WTC11 (cell line): Measurements from ENCODE around the gene PLEKHG7. TPM values are rescaled to one million over a fixed set of nuclear protein-coding genes. Genes with fewer than 3 reads are reported as not detected.
"Not testable (repeated sequence)": the region's sequence is repeated elsewhere in the genome, so short reads cannot be mapped to it uniquely, and the experiment has no call there.

Experiments used
- ATAC-seq: fragments of 200-7000 bp; cut with Tn5 transposase; 2 replicates; pipeline ENCODE4 v1.10.0; 2021; ENCODE audit warnings: mild to moderate bottlenecking, moderate library complexity
- CTCF ChIA-PET: fragments of 300-600 bp; sonication (Branson Sonifier 250); formaldehyde crosslinking; loops from one replicate; lab custom pipeline; 2021; ENCODE audit warnings: antibody characterized with exemption; lab: Charles Lee
- POLR2A ChIA-PET: fragments of 350-600 bp; sonication (Branson Sonifier 250); formaldehyde crosslinking; loops from one replicate; lab custom pipeline; 2021; ENCODE audit warnings: antibody characterized with exemption; lab: Charles Lee
- DNase-seq: peaks from one replicate; pipeline ENCODE4 v3.0.0; 2021; ENCODE audit warnings: low spot score
- H3K27ac Mint-ChIP-seq: 2 replicates; pipeline ENCODE4 v1.8.0; 2021; ENCODE audit warnings: mixed read lengths
- H3K27me3 Mint-ChIP-seq: 2 replicates; pipeline ENCODE4 v1.8.0; 2021; ENCODE audit warnings: low read depth, mild to moderate bottlenecking, moderate library complexity, mixed read lengths
- H3K36me3 Mint-ChIP-seq: 2 replicates; pipeline ENCODE4 v1.8.0; 2021; ENCODE audit warnings: mixed read lengths
- H3K4me1 Mint-ChIP-seq: 2 replicates; pipeline ENCODE4 v1.8.0; 2022; ENCODE audit warnings: mixed read lengths
- H3K4me3 Mint-ChIP-seq: 2 replicates; pipeline ENCODE4 v1.8.0; 2021; ENCODE audit warnings: mild to moderate bottlenecking, moderate library complexity, mixed read lengths
- H3K9me3 Mint-ChIP-seq: 2 replicates; pipeline ENCODE4 v1.8.0; 2021; ENCODE audit warnings: mixed read lengths
- ATF3 ChIP-seq: sonication (generic); formaldehyde crosslinking; conservative IDR thresholded peaks from 2 replicates; pipeline ENCODE4 v1.8.1; 2022; ENCODE audit warnings: mild to moderate bottlenecking, missing genetic modification reagents
- CDX4 ChIP-seq: fragments of 250-450 bp; sonication (Bioruptor Pico); IDR thresholded peaks from 2 replicates; pipeline ENCODE4 v1.9.0; 2021; ENCODE audit warnings: moderate library complexity, mild to moderate bottlenecking, inconsistent platforms, borderline replicate concordance
- ERG ChIP-seq: fragments of 250-450 bp; sonication (Bioruptor Pico); IDR thresholded peaks from 2 replicates; pipeline ENCODE4 v1.8.0; 2021; ENCODE audit warnings: mild to moderate bottlenecking
- GABPB1 ChIP-seq: sonication (generic); formaldehyde crosslinking; IDR thresholded peaks from 2 replicates; pipeline ENCODE4 v1.8.1; 2023; ENCODE audit warnings: mild to moderate bottlenecking, missing genetic modification reagents
- JUN ChIP-seq: sonication (generic); formaldehyde crosslinking; IDR thresholded peaks from 2 replicates; pipeline ENCODE4 v1.8.0; 2023; ENCODE audit warnings: mild to moderate bottlenecking, missing genetic modification reagents
- MXD4 ChIP-seq: fragments of 250-450 bp; sonication (Bioruptor Pico); IDR thresholded peaks from 2 replicates; pipeline ENCODE4 v1.8.0; 2021; ENCODE audit warnings: mild to moderate bottlenecking, moderate library complexity, borderline replicate concordance
- MYBL2 ChIP-seq: sonication (generic); formaldehyde crosslinking; IDR thresholded peaks from 2 replicates; pipeline ENCODE4 v1.8.1; 2023; ENCODE audit warnings: mild to moderate bottlenecking, moderate library complexity, missing genetic modification reagents
- OVOL2 ChIP-seq: fragments of 250-450 bp; sonication (Bioruptor Pico); IDR thresholded peaks from 2 replicates; pipeline ENCODE4 v1.9.0; 2021; ENCODE audit warnings: mild to moderate bottlenecking, borderline replicate concordance
- RORB ChIP-seq: fragments of 250-450 bp; sonication (Bioruptor Pico); IDR thresholded peaks from 2 replicates; pipeline ENCODE4 v1.9.0; 2021; ENCODE audit warnings: mild to moderate bottlenecking
- SOX15 ChIP-seq: fragments of 250-450 bp; sonication (Bioruptor Pico); IDR thresholded peaks from 2 replicates; pipeline ENCODE4 v1.9.0; 2021; ENCODE audit warnings: mild to moderate bottlenecking
- USF1 ChIP-seq: sonication (generic); formaldehyde crosslinking; IDR thresholded peaks from 2 replicates; pipeline ENCODE4 v1.8.0; 2022; ENCODE audit warnings: mild to moderate bottlenecking, missing genetic modification reagents
- ZNF232 ChIP-seq: sonication (generic); formaldehyde crosslinking; IDR thresholded peaks from 2 replicates; pipeline ENCODE4 v1.8.0; 2022; ENCODE audit warnings: mild to moderate bottlenecking, missing genetic modification reagents
- ZNF416 ChIP-seq: fragments of 250-450 bp; sonication (Bioruptor Pico); IDR thresholded peaks from 2 replicates; pipeline ENCODE4 v1.9.0; 2021; ENCODE audit warnings: mild to moderate bottlenecking, inconsistent platforms
- ZNF423 ChIP-seq: fragments of 250-450 bp; sonication (Bioruptor Pico); IDR thresholded peaks from 2 replicates; pipeline ENCODE4 v2.1.2; 2022; ENCODE audit warnings: mild to moderate bottlenecking, moderate library complexity
- ZNF425 ChIP-seq: fragments of 250-450 bp; sonication (Bioruptor Pico); conservative IDR thresholded peaks from 2 replicates; pipeline ENCODE4 v1.9.0; 2021; ENCODE audit warnings: mild to moderate bottlenecking
- total RNA-seq: library from RNA; stranded (reverse); gene quantifications from 3 replicates; pipeline ENCODE4 v1.2.3, GENCODE V29; 2021
- TF ChIP-seq, protein P1 (sequence below): sonication (generic); formaldehyde crosslinking; IDR thresholded peaks from 2 replicates; pipeline ENCODE4 v1.8.0; 2023; ENCODE audit warnings: missing genetic modification reagents
- TF ChIP-seq, protein P2 (sequence below): sonication (generic); formaldehyde crosslinking; IDR thresholded peaks from 2 replicates; pipeline ENCODE4 v1.8.1; 2022; ENCODE audit warnings: mild to moderate bottlenecking, moderate library complexity, missing genetic modification reagents

PLEKHG7 gene
- total RNA-seq, 1 experiment from 2014 or later: not detected

GRCh38 chr12:92668739-92669138, 34.0 kb upstream of the PLEKHG7 start (continued):
- TF ChIP-seq ZNF416 (CRISPR knock-in tag): no peak
- TF ChIP-seq, all 79 proteins: peak for 0

GRCh38 chr12:92671524-92671923, 31.3 kb upstream of the PLEKHG7 start:
- ATAC-seq, H3K36me3 Mint-ChIP-seq, CTCF ChIA-PET, POLR2A ChIA-PET, H3K27ac Mint-ChIP-seq, DNase-seq, H3K4me1 Mint-ChIP-seq, H3K4me3 Mint-ChIP-seq, H3K27me3 Mint-ChIP-seq: not testable (repeated sequence)
- peaks cover 11% of the 10 kb centered on the region for H3K9me3 Mint-ChIP-seq

DNA sequence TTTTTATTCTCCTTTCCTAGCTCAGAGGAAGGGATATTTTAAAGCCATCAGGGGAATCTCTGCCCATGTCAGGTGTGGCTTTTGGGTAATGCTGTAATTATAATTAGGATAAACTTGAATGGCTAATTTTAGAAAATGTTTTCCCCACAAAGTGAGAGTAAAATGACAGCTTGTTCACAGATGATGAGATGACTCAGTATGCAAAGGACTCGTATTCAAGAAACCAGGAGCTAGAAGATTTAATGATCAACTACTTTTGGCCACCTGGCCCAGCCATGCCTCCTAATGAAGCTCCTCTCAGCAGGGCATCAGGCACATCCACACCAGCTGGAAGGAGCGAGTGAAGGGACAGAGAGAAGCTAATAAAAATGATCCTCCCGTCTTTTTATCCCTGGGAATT, 29.0 kb upstream of the PLEKHG7 start:
- no peak for TF ChIP-seq ZNF423
- TF ChIP-seq MXD4 (CRISPR knock-in tag): no peak
- TF ChIP-seq, protein P1, sequence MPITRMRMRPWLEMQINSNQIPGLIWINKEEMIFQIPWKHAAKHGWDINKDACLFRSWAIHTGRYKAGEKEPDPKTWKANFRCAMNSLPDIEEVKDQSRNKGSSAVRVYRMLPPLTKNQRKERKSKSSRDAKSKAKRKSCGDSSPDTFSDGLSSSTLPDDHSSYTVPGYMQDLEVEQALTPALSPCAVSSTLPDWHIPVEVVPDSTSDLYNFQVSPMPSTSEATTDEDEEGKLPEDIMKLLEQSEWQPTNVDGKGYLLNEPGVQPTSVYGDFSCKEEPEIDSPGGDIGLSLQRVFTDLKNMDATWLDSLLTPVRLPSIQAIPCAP: no peak
- TF ChIP-seq CDX4: no peak
- DNase-seq: no peak
- peaks cover 14% of the 10 kb centered on the region for H3K9me3 Mint-ChIP-seq
- no peak overlapping the region for H3K4me3 Mint-ChIP-seq
- POLR2A ChIA-PET: no interaction called here
- no peaks in the 10 kb centered on the region; the same call in 1 of the 2 replicates for H3K27me3 Mint-ChIP-seq
- no peaks in the 10 kb centered on the region for H3K36me3 Mint-ChIP-seq
- no peak overlapping the region for H3K27ac Mint-ChIP-seq
- CTCF ChIA-PET: no interaction called here
- no peaks in the 10 kb centered on the region for H3K4me1 Mint-ChIP-seq
- ATAC-seq: no peak

DNA sequence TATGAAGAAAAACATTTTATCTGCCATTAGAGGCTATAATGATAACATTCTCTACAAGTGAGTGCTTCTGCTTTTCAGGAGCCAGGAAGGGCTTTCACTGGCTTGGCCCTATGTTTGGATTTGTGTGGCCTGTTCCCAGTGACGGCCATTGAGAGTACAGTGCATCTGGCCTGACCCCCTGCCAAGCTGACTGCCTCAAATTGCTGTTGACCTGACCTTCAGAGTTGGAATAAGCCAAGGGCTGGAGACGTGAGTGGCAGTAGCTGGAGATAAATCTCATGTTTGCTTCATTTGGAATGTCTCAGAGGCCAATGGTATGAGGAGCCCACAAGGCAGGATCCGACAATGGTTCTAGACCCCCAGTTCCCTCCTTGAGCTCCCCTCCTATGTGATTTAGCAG, 28.3 kb upstream of the PLEKHG7 start:
- H3K27ac Mint-ChIP-seq: no peak overlapping the region
- H3K36me3 Mint-ChIP-seq: no peaks in the 10 kb centered on the region
- ATAC-seq (no peak), DNase-seq (no peak)
- peaks cover 14% of the 10 kb centered on the region for H3K9me3 Mint-ChIP-seq
- CTCF ChIA-PET: no interaction called here
- TF ChIP-seq SOX15 (no peak), OVOL2 (CRISPR knock-in tag) (no peak), ATF3 (CRISPR knock-in tag) (no peak), MYBL2 (CRISPR knock-in tag) (no peak), GABPB1 (CRISPR knock-in tag) (no peak), JUN (CRISPR knock-in tag) (no peak), ZNF425 (CRISPR knock-in tag) (no peak), ZNF232 (CRISPR knock-in tag) (no peak), ERG (CRISPR knock-in tag) (no peak), RORB (CRISPR knock-in tag) (no peak), USF1 (CRISPR knock-in tag) (no peak)
- TF ChIP-seq, protein P2, sequence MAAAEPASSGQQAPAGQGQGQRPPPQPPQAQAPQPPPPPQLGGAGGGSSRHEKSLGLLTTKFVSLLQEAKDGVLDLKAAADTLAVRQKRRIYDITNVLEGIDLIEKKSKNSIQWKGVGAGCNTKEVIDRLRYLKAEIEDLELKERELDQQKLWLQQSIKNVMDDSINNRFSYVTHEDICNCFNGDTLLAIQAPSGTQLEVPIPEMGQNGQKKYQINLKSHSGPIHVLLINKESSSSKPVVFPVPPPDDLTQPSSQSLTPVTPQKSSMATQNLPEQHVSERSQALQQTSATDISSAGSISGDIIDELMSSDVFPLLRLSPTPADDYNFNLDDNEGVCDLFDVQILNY (CRISPR knock-in tag): no peak
- no peak overlapping the region for H3K4me3 Mint-ChIP-seq
- POLR2A ChIA-PET: no interaction called here
- no peaks in the 10 kb centered on the region; the same call in 1 of the 2 replicates for H3K27me3 Mint-ChIP-seq
- no peaks in the 10 kb centered on the region for H3K4me1 Mint-ChIP-seq
